ENCODE results near the gene OR10A3. TPM values are rescaled to one million over a fixed set of nuclear protein-coding genes. Genes with fewer than 3 reads are reported as not detected.

OR10A3 gene
- total and polyA plus RNA-seq, 2 of the 8 experiments (the other 6 are each of a cell fraction or from before 2014, with no cell fraction given) = not detected

DNA sequence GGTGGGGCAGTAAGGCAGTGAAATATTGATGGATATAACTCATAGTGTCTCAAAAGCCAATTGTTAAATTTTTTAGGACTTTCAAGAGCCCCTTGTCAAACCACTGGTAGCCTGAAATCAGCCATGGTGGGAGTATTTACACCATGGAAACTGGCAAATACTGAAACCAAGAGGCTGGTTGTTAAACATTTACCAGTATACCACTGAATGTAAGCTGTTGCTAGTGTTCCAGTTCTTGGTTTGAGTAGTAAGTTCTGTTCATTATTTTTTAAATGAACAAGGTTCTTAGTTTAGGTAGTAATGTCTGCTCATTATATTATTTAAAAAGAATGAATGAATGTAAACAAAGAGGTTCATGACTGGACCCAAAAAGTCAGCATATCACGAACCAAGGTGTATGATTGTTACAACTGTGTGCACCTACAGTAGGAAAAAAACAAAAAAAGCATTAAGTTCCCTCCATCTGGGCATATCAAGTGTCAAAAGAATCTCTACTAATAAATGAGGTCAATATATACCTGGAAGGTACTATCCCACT, 41.1 kb upstream of the OR10A3 start (continued):
- TF ChIP-seq, protein P1, sequence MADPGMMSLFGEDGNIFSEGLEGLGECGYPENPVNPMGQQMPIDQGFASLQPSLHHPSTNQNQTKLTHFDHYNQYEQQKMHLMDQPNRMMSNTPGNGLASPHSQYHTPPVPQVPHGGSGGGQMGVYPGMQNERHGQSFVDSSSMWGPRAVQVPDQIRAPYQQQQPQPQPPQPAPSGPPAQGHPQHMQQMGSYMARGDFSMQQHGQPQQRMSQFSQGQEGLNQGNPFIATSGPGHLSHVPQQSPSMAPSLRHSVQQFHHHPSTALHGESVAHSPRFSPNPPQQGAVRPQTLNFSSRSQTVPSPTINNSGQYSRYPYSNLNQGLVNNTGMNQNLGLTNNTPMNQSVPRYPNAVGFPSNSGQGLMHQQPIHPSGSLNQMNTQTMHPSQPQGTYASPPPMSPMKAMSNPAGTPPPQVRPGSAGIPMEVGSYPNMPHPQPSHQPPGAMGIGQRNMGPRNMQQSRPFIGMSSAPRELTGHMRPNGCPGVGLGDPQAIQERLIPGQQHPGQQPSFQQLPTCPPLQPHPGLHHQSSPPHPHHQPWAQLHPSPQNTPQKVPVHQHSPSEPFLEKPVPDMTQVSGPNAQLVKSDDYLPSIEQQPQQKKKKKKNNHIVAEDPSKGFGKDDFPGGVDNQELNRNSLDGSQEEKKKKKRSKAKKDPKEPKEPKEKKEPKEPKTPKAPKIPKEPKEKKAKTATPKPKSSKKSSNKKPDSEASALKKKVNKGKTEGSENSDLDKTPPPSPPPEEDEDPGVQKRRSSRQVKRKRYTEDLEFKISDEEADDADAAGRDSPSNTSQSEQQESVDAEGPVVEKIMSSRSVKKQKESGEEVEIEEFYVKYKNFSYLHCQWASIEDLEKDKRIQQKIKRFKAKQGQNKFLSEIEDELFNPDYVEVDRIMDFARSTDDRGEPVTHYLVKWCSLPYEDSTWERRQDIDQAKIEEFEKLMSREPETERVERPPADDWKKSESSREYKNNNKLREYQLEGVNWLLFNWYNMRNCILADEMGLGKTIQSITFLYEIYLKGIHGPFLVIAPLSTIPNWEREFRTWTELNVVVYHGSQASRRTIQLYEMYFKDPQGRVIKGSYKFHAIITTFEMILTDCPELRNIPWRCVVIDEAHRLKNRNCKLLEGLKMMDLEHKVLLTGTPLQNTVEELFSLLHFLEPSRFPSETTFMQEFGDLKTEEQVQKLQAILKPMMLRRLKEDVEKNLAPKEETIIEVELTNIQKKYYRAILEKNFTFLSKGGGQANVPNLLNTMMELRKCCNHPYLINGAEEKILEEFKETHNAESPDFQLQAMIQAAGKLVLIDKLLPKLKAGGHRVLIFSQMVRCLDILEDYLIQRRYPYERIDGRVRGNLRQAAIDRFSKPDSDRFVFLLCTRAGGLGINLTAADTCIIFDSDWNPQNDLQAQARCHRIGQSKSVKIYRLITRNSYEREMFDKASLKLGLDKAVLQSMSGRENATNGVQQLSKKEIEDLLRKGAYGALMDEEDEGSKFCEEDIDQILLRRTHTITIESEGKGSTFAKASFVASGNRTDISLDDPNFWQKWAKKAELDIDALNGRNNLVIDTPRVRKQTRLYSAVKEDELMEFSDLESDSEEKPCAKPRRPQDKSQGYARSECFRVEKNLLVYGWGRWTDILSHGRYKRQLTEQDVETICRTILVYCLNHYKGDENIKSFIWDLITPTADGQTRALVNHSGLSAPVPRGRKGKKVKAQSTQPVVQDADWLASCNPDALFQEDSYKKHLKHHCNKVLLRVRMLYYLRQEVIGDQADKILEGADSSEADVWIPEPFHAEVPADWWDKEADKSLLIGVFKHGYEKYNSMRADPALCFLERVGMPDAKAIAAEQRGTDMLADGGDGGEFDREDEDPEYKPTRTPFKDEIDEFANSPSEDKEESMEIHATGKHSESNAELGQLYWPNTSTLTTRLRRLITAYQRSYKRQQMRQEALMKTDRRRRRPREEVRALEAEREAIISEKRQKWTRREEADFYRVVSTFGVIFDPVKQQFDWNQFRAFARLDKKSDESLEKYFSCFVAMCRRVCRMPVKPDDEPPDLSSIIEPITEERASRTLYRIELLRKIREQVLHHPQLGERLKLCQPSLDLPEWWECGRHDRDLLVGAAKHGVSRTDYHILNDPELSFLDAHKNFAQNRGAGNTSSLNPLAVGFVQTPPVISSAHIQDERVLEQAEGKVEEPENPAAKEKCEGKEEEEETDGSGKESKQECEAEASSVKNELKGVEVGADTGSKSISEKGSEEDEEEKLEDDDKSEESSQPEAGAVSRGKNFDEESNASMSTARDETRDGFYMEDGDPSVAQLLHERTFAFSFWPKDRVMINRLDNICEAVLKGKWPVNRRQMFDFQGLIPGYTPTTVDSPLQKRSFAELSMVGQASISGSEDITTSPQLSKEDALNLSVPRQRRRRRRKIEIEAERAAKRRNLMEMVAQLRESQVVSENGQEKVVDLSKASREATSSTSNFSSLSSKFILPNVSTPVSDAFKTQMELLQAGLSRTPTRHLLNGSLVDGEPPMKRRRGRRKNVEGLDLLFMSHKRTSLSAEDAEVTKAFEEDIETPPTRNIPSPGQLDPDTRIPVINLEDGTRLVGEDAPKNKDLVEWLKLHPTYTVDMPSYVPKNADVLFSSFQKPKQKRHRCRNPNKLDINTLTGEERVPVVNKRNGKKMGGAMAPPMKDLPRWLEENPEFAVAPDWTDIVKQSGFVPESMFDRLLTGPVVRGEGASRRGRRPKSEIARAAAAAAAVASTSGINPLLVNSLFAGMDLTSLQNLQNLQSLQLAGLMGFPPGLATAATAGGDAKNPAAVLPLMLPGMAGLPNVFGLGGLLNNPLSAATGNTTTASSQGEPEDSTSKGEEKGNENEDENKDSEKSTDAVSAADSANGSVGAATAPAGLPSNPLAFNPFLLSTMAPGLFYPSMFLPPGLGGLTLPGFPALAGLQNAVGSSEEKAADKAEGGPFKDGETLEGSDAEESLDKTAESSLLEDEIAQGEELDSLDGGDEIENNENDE (IDR thresholded peaks at IDR 0.05; ENCODE audit: insufficient replicate concordance, low read length) = no peak
- TF ChIP-seq RAD21 (IDR thresholded peaks at IDR 0.05 in 1 of 2, conservative IDR thresholded peaks at IDR 0.05 in 1 of 2; ENCODE audit: low read depth in 2 of 2, low read length in 2 of 2) (no peak), TEAD4 (IDR thresholded peaks at IDR 0.05; ENCODE audit: low read depth, low read length) (no peak), RBBP5 (IDR thresholded peaks at IDR 0.05; ENCODE audit: borderline replicate concordance, low read depth, low read length) (no peak), KDM1A (IDR thresholded peaks at IDR 0.05; ENCODE audit: borderline replicate concordance, low read length) (no peak), POLR2A (IDR thresholded peaks at IDR 0.05; ENCODE audit: control extremely low read depth in 1 of 2, low read depth in 2 of 2, low read length in 2 of 2) (no peak), RXRA (IDR thresholded peaks at IDR 0.05; ENCODE audit: insufficient read depth, low read depth, low read length) (no peak)
- TF ChIP-seq, protein P2, sequence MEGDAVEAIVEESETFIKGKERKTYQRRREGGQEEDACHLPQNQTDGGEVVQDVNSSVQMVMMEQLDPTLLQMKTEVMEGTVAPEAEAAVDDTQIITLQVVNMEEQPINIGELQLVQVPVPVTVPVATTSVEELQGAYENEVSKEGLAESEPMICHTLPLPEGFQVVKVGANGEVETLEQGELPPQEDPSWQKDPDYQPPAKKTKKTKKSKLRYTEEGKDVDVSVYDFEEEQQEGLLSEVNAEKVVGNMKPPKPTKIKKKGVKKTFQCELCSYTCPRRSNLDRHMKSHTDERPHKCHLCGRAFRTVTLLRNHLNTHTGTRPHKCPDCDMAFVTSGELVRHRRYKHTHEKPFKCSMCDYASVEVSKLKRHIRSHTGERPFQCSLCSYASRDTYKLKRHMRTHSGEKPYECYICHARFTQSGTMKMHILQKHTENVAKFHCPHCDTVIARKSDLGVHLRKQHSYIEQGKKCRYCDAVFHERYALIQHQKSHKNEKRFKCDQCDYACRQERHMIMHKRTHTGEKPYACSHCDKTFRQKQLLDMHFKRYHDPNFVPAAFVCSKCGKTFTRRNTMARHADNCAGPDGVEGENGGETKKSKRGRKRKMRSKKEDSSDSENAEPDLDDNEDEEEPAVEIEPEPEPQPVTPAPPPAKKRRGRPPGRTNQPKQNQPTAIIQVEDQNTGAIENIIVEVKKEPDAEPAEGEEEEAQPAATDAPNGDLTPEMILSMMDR (IDR thresholded peaks at IDR 0.05; ENCODE audit: control extremely low read depth in 1 of 3, insufficient read depth in 1 of 3, low read depth in 1 of 3, low read length in 3 of 3) = no peak

All from H1 (cell line).